ENCODE measurements around the gene MDFI. TPM values are rescaled to one million over a fixed set of nuclear protein-coding genes. Genes with fewer than 3 reads are reported as not detected.

The MDFI gene
- total RNA-seq, 1 donor from 2014 or later = 11.0 TPM

- TF ChIP-seq CTCF (IDR thresholded peaks at IDR 0.05) = no peak
- DNase-seq (peak; percentile 84), ATAC-seq (peak; percentile 80)
- Histone ChIP-seq H3K36me3 (no peaks in the 10 kb centered on the region), H3K4me3 (peak overlapping the region; percentile 56), H3K9me3 (no peaks in the 10 kb centered on the region), H3K27ac (peak overlapping the region; percentile 78), H3K27me3 (peaks cover 24% of the 10 kb centered on the region), H3K4me1 (peaks cover 25% of the 10 kb centered on the region)
- intact Hi-C loops (cut with DNase I) = no loop called here
Measured at GRCh38 chr6:41636833-41637193, 1.5 kb upstream of the MDFI start.

- peak; percentile 2 for ATAC-seq
- H3K27me3 ChIP-seq = peaks cover 24% of the 10 kb centered on the region
- H3K9me3 ChIP-seq = no peaks in the 10 kb centered on the region
- intact Hi-C loops (cut with DNase I) = no loop called here
- no peak for DNase-seq
- no peak for TF ChIP-seq CTCF (IDR thresholded peaks at IDR 0.05)
- H3K27ac ChIP-seq = peak overlapping the region; percentile 78
- H3K4me1 ChIP-seq = peaks cover 27% of the 10 kb centered on the region
- no peaks in the 10 kb centered on the region for H3K36me3 ChIP-seq
- H3K4me3 ChIP-seq = peak overlapping the region; percentile 56
Measured at GRCh38 chr6:41637194-41638001, 870 bp upstream of the MDFI start.

- H3K27ac ChIP-seq = peak overlapping the region; percentile 78
- peaks cover 24% of the 10 kb centered on the region for H3K27me3 ChIP-seq
- no peaks in the 10 kb centered on the region for H3K9me3 ChIP-seq
- TF ChIP-seq CTCF (IDR thresholded peaks at IDR 0.05) = no peak
- H3K36me3 ChIP-seq = no peaks in the 10 kb centered on the region
- H3K4me1 ChIP-seq = peaks cover 34% of the 10 kb centered on the region
- H3K4me3 ChIP-seq = peak overlapping the region; percentile 56
- DNase-seq = no peak
- ATAC-seq = peak; percentile 4
- intact Hi-C loops (cut with DNase I) = no loop called here
Measured at GRCh38 chr6:41638935-41639808, 904 bp downstream of the MDFI start.

- intact Hi-C loops (cut with DNase I) = no loop called here
- ATAC-seq = no peak
- Histone ChIP-seq H3K9me3 (no peaks in the 10 kb centered on the region), H3K4me3 (no peak overlapping the region), H3K4me1 (peaks cover 27% of the 10 kb centered on the region), H3K36me3 (no peaks in the 10 kb centered on the region), H3K27ac (no peak overlapping the region), H3K27me3 (peaks cover 24% of the 10 kb centered on the region)
- peak; percentile 32 for DNase-seq
- no peak for TF ChIP-seq CTCF (IDR thresholded peaks at IDR 0.05)
Measured at GRCh38 chr6:41639809-41640371, 1.6 kb downstream of the MDFI start.

GRCh38 chr6:41640426-41640825 is 2.2 kb downstream of the MDFI start:
- no peak overlapping the region for H3K4me3 ChIP-seq
- peaks cover 27% of the 10 kb centered on the region for H3K4me1 ChIP-seq
- peaks cover 24% of the 10 kb centered on the region for H3K27me3 ChIP-seq
- no peaks in the 10 kb centered on the region for H3K9me3 ChIP-seq
- TF ChIP-seq CTCF (IDR thresholded peaks at IDR 0.05) = no peak
- no peaks in the 10 kb centered on the region for H3K36me3 ChIP-seq
- ATAC-seq (no peak), DNase-seq (no peak)
- no peak overlapping the region for H3K27ac ChIP-seq
- intact Hi-C loops (cut with DNase I) = no loop called here
